Midbrain (tissue), 1 donor: ENCODE results near the gene TBC1D19.
"Not testable (repeated sequence)": the region's sequence is repeated elsewhere in the genome, so short reads cannot be mapped to it uniquely, and the experiment has no call there.

ENCODE experiments used
- DNase-seq: peaks from one replicate; lab custom pipeline; 2025; lab: John Stamatoyannopoulos, UW

TBC1D19 gene

GRCh38 chr4:26687728-26688127 is 103.8 kb downstream of the TBC1D19 start:
- DNase-seq, result no peak

- no peak for DNase-seq
These were observed 106.6 kb downstream of the TBC1D19 start for GRCh38 chr4:26690506-26690905.

- DNase-seq, result no peak
These were observed 108.3 kb downstream of the TBC1D19 start for GRCh38 chr4:26692014-26692726.

- DNase-seq, result not testable (repeated sequence)
These were observed 110.2 kb downstream of the TBC1D19 start for GRCh38 chr4:26694131-26694530.

GRCh38 chr4:26700110-26700509 is 116.2 kb downstream of the TBC1D19 start:
- DNase-seq, result no peak

GRCh38 chr4:26701095-26701494 is 117.2 kb downstream of the TBC1D19 start:
- DNase-seq, result no peak

- DNase-seq, result no peak
These were observed 117.9 kb downstream of the TBC1D19 start for GRCh38 chr4:26701786-26702227.

GRCh38 chr4:26707342-26707741 is 123.5 kb downstream of the TBC1D19 start:
- no peak for DNase-seq

GRCh38 chr4:26709246-26709645 is 125.4 kb downstream of the TBC1D19 start:
- DNase-seq, result no peak

GRCh38 chr4:26713563-26714151 is 129.8 kb downstream of the TBC1D19 start:
- no peak for DNase-seq

- DNase-seq, result no peak
These were observed 131.9 kb downstream of the TBC1D19 start for GRCh38 chr4:26715636-26716242.

GRCh38 chr4:26717332-26717731 is 133.4 kb downstream of the TBC1D19 start:
- DNase-seq, result no peak

GRCh38 chr4:26719954-26720552 is 136.2 kb downstream of the TBC1D19 start:
- peak; percentile 33 for DNase-seq

GRCh38 chr4:26721685-26722084 is 137.8 kb downstream of the TBC1D19 start:
- no peak for DNase-seq

GRCh38 chr4:26723216-26723615 is 139.3 kb downstream of the TBC1D19 start:
- DNase-seq, result no peak

GRCh38 chr4:26724534-26724933 is 140.7 kb downstream of the TBC1D19 start:
- DNase-seq, result no peak

- DNase-seq, result no peak
These were observed 142.9 kb downstream of the TBC1D19 start for GRCh38 chr4:26726655-26727387.

- no peak for DNase-seq
These were observed 144.0 kb downstream of the TBC1D19 start for GRCh38 chr4:26727844-26728243.

GRCh38 chr4:26729027-26729426 is 145.1 kb downstream of the TBC1D19 start:
- DNase-seq, result no peak

- no peak for DNase-seq
These were observed 145.7 kb downstream of the TBC1D19 start for GRCh38 chr4:26729547-26729946.

GRCh38 chr4:26731351-26732035 is 147.6 kb downstream of the TBC1D19 start:
- DNase-seq, result no peak

GRCh38 chr4:26732356-26732755 is 148.5 kb downstream of the TBC1D19 start:
- DNase-seq, result no peak
